Adrenal gland (tissue), 5 donors: ENCODE data around the gene CD300LB.

Experiments
- CTCF ChIP-seq, 6 experiments: fragments of 450-650 bp in 4 of 6; fragments of 200-600 bp in 2 of 6; sonication (generic) in 1 of 6; IDR thresholded peaks; 1 replicate in 5 of 6; 2 replicates in 1 of 6; pipeline versions ENCODE4 v1.5.1 to v1.8.0; 2016 to 2021; ENCODE audit warnings: antibody characterized with exemption in 6 of 6, mild to moderate bottlenecking in 2 of 6, moderate library complexity in 1 of 6
- POLR2A ChIP-seq, 2 donors: fragments of 450-650 bp; IDR thresholded peaks; one replicate each; pipeline ENCODE4 v1.6.1; 2017; ENCODE audit warnings: antibody characterized with exemption in 2 of 2, mild to moderate bottlenecking in 2 of 2, moderate library complexity in 1 of 2
- donor health status: DM: no; HTN: no; CAD: no.

- TF ChIP-seq POLR2A (IDR thresholded peaks at IDR 0.05) (no peak), CTCF (IDR thresholded peaks at IDR 0.05) (no peak)
Observed at GRCh38 chr17:74484066-74484465, 47.2 kb downstream of the CD300LB start.
